ENCODE results near the gene FGF21.

The FGF21 gene

GRCh38 chr19:48728911-48729664 is 26.2 kb upstream of the FGF21 start:
- DNase-seq: no peak

GRCh38 chr19:48731452-48731851 is 23.9 kb upstream of the FGF21 start:
- no peak for DNase-seq

- DNase-seq: no peak
Measured at GRCh38 chr19:48734625-48735024, 20.7 kb upstream of the FGF21 start.

GRCh38 chr19:48735031-48735615 is 20.2 kb upstream of the FGF21 start:
- no peak for DNase-seq

GRCh38 chr19:48737360-48737998 is 17.8 kb upstream of the FGF21 start:
- no peak for DNase-seq

- DNase-seq: peak; percentile 87
Measured at GRCh38 chr19:48738557-48739403, 16.5 kb upstream of the FGF21 start.

- DNase-seq: no peak
Measured at GRCh38 chr19:48739404-48740163, 15.7 kb upstream of the FGF21 start.

GRCh38 chr19:48740164-48740972 is 15.0 kb upstream of the FGF21 start, which contains the start of gene RASIP1:
Gene RASIP1, minus strand, starts transcription at chr19:48740610. Its CDS starts 328 bp downstream, at chr19:48740282.
- DNase-seq: no peak

GRCh38 chr19:48741129-48741999 is 14.0 kb upstream of the FGF21 start:
- DNase-seq: no peak

GRCh38 chr19:48742096-48742495 is 13.2 kb upstream of the FGF21 start:
- DNase-seq: no peak

- no peak for DNase-seq
Measured at GRCh38 chr19:48745208-48745995, 9.9 kb upstream of the FGF21 start.

- DNase-seq: no peak
Measured at GRCh38 chr19:48746110-48746509, 9.2 kb upstream of the FGF21 start.

- no peak for DNase-seq
Measured at GRCh38 chr19:48746738-48747575, 8.4 kb upstream of the FGF21 start, which contains the start of gene IZUMO1. Gene IZUMO1, minus strand, starts transcription at chr19:48746909. Its CDS starts 1,050 bp downstream, at chr19:48745859.

GRCh38 chr19:48749571-48750198 is 5.6 kb upstream of the FGF21 start:
- no peak for DNase-seq

GRCh38 chr19:48750351-48750750 is 5.0 kb upstream of the FGF21 start:
- no peak for DNase-seq

- DNase-seq: no peak
Measured at GRCh38 chr19:48750771-48751504, 4.4 kb upstream of the FGF21 start.

- no peak for DNase-seq
Measured at GRCh38 chr19:48751845-48752495, 3.4 kb upstream of the FGF21 start.
